Endothelial cell of umbilical vein (primary cell): ENCODE results near the gene DPM2. TPM values are rescaled to one million over a fixed set of nuclear protein-coding genes. Genes with fewer than 3 reads are reported as not detected.

Experiments
- BruUV-seq: library from RNA; stranded (reverse); fragments of 400-500 nt; replicated peaks from 2 replicates; lab custom pipeline; 2021; lab: Mats Ljungman, UMichigan
- CTCF ChIA-PET: fragments of 300-600, 350-600 bp; sonication (Branson Sonifier 250); formaldehyde crosslinking; loops from one replicate; lab custom pipeline; 2021; ENCODE audit warnings: antibody characterized with exemption, inconsistent platforms; lab: Charles Lee
- POLR2A ChIA-PET: fragments of 300-600, 350-600 bp; sonication (Branson Sonifier 250); formaldehyde crosslinking; loops from one replicate; lab custom pipeline; 2021; ENCODE audit warnings: antibody characterized with exemption, inconsistent platforms; lab: Charles Lee
- DNase-seq: peaks from one replicate; pipeline ENCODE4 v3.0.0-alpha.2; 2011; ENCODE audit warnings: low read depth, low spot score
- FAIRE-seq: peaks from 2 replicates; lab custom pipeline; 2011; peaks lifted over from hg19 to GRCh38; lab: Jason Lieb, UNC
- H2AFZ ChIP-seq: 2 replicates; pipeline ENCODE4 v1.6.0; 2012; ENCODE audit warnings: low read depth, low read length, control low read depth, inconsistent platforms
- H3K27ac ChIP-seq: 2 replicates; pipeline ENCODE4 v1.5.1; 2011; ENCODE audit warnings: low read depth, mild to moderate bottlenecking, control low read depth, low read length, moderate library complexity; ENCODE audit not compliant: insufficient read depth
- H3K27me3 ChIP-seq, 2 experiments: 2 replicates each; pipeline versions ENCODE4 v1.6.0 to v1.6.1; 2011; ENCODE audit warnings: low read length in 2 of 2, mixed read lengths in 1 of 2; ENCODE audit not compliant: control insufficient read depth in 2 of 2, insufficient read depth in 2 of 2
- H3K36me3 ChIP-seq, 2 experiments: 2 replicates in 1 of 2; 3 replicates in 1 of 2; pipeline ENCODE4 v1.5.1; 2011; ENCODE audit warnings: low read length in 2 of 2, mild to moderate bottlenecking in 1 of 2, moderate library complexity in 1 of 2; ENCODE audit not compliant: control insufficient read depth in 2 of 2, insufficient read depth in 2 of 2; ENCODE audit errors: extremely low read depth in 1 of 2
- H3K4me1 ChIP-seq: 3 replicates; pipeline ENCODE4 v1.5.1; 2011; ENCODE audit warnings: mild to moderate bottlenecking, low read length; ENCODE audit not compliant: control insufficient read depth, insufficient read depth; ENCODE audit errors: extremely low read depth
- H3K4me2 ChIP-seq: 2 replicates; pipeline ENCODE4 v1.6.1; 2011; ENCODE audit warnings: low read length, control low read depth, mixed read lengths; ENCODE audit not compliant: insufficient read depth
- H3K4me3 ChIP-seq, 3 experiments: fragments of 200-600 bp in 1 of 3; sonication (generic), shearing (Covaris generic) in 1 of 3; replicated peaks in 1 of 3; 2 replicates each; pipeline ENCODE4 v1.5.1; 2011 to 2016; ENCODE audit warnings: control low read depth in 3 of 3, low read length in 3 of 3, mild to moderate bottlenecking in 2 of 3, inconsistent platforms in 1 of 3, low read depth in 1 of 3, moderate library complexity in 1 of 3; ENCODE audit not compliant: insufficient read depth in 1 of 3
- H3K79me2 ChIP-seq: 2 replicates; pipeline ENCODE4 v1.6.0; 2012; ENCODE audit warnings: low read length, inconsistent platforms; ENCODE audit not compliant: control insufficient read depth, insufficient read depth
- H3K9ac ChIP-seq: replicated peaks from 2 replicates; pipeline ENCODE3; 2011; ENCODE audit warnings: low read length, control low read depth; ENCODE audit not compliant: insufficient read depth; ENCODE audit errors: extremely low read depth
- H3K9me1 ChIP-seq: replicated peaks from 3 replicates; pipeline ENCODE4 v1.6.0; 2011; ENCODE audit warnings: mild to moderate bottlenecking, low read length; ENCODE audit not compliant: control insufficient read depth, insufficient read depth; ENCODE audit errors: extremely low read depth
- H3K9me3 ChIP-seq: replicated peaks from 2 replicates; pipeline ENCODE4 v1.5.1; 2012; ENCODE audit warnings: low read length, inconsistent platforms; ENCODE audit not compliant: control insufficient read depth, insufficient read depth
- H4K20me1 ChIP-seq: replicated peaks from 2 replicates; pipeline ENCODE3; 2011; ENCODE audit warnings: mild to moderate bottlenecking, low read length; ENCODE audit not compliant: control insufficient read depth, insufficient read depth; ENCODE audit errors: extremely low read depth
- EZH2 ChIP-seq: IDR thresholded peaks from 2 replicates; pipeline ENCODE4 v1.6.1; 2012; ENCODE audit warnings: borderline replicate concordance, low read depth, mild to moderate bottlenecking, moderate library complexity, low read length, inconsistent platforms; ENCODE audit not compliant: severe bottlenecking
- FOS ChIP-seq: IDR thresholded peaks from 2 replicates; pipeline ENCODE4 v1.6.1; 2011; ENCODE audit warnings: mild to moderate bottlenecking, low read length, moderate library complexity, borderline replicate concordance; ENCODE audit not compliant: insufficient read depth
- GATA2 ChIP-seq: IDR thresholded peaks from 2 replicates; pipeline ENCODE4 v1.7.0; 2011; ENCODE audit warnings: low read depth, mild to moderate bottlenecking, moderate library complexity, mixed read lengths, low read length; ENCODE audit not compliant: insufficient read length, insufficient read depth
- JUN ChIP-seq: IDR thresholded peaks from 2 replicates; pipeline ENCODE4 v1.6.1; 2011; ENCODE audit warnings: borderline replicate concordance, low read depth; ENCODE audit not compliant: insufficient read length, insufficient read depth
- MYC ChIP-seq: IDR thresholded peaks from one replicate; pipeline ENCODE4 v1.6.1; 2011; ENCODE audit warnings: mild to moderate bottlenecking, low read depth, low read length
- POLR2A ChIP-seq: IDR thresholded peaks from 2 replicates; pipeline ENCODE4 v1.6.1; 2012; ENCODE audit warnings: low read depth, mild to moderate bottlenecking, control low read depth, low read length
- POLR2AphosphoS5 ChIP-seq: IDR thresholded peaks from 2 replicates; pipeline ENCODE4 v1.6.1; 2012; ENCODE audit warnings: low read depth, mild to moderate bottlenecking, control low read depth, low read length, moderate library complexity; ENCODE audit not compliant: insufficient read depth
- dilution Hi-C: fragments of 300-500 bp; cut with MboI; formaldehyde crosslinking; loops from one replicate; pipeline ENCODE4 v1.15.0; 2019; ENCODE audit warnings: low sequenced_read_pairs; ENCODE audit not compliant: extremely low pct_ligation_motif_present
- intact Hi-C: fragments of 100-400 bp; cut with micrococcal nuclease; formaldehyde crosslinking; loops from one replicate; pipeline ENCODE4 v1.10.0; 2022
- polyA plus RNA-seq, 4 experiments: library from polyadenylated mRNA; depleted of rRNA in 3 of 4; stranded (reverse) in 3 of 4; unstranded in 1 of 4; fragments of >200 nt; gene quantifications; 2 replicates each; pipeline versions ENCODE4 v1.2.1 to v1.2.3, GENCODE V29; 2011 to 2012; ENCODE audit warnings: missing spikeins in 1 of 4
- total RNA-seq: library from RNA; stranded (reverse); gene quantifications from 2 replicates; pipeline ENCODE4 v1.2.3, GENCODE V29; 2021
- TF ChIP-seq, protein P1 (sequence below): IDR thresholded peaks from 2 replicates; pipeline ENCODE4 v1.6.1; 2011; ENCODE audit not compliant: insufficient read depth, insufficient read length
- TF ChIP-seq, protein P2 (sequence below), 2 donors: IDR thresholded peaks; 1 replicate in 1 of 2; 2 replicates in 1 of 2; pipeline ENCODE4 v1.5.1; 2011; ENCODE audit warnings: low read length in 2 of 2, mild to moderate bottlenecking in 2 of 2, moderate library complexity in 2 of 2, control low read depth in 1 of 2, inconsistent platforms in 1 of 2, low read depth in 1 of 2; ENCODE audit not compliant: insufficient read depth in 1 of 2; ENCODE audit errors: extremely low read depth in 1 of 2

DPM2 gene
- total and polyA plus RNA-seq, 2 donors (not counting 3 experiments of a cell fraction or from before 2014, with no cell fraction given) = 47.9 to 63.9 TPM

DNA sequence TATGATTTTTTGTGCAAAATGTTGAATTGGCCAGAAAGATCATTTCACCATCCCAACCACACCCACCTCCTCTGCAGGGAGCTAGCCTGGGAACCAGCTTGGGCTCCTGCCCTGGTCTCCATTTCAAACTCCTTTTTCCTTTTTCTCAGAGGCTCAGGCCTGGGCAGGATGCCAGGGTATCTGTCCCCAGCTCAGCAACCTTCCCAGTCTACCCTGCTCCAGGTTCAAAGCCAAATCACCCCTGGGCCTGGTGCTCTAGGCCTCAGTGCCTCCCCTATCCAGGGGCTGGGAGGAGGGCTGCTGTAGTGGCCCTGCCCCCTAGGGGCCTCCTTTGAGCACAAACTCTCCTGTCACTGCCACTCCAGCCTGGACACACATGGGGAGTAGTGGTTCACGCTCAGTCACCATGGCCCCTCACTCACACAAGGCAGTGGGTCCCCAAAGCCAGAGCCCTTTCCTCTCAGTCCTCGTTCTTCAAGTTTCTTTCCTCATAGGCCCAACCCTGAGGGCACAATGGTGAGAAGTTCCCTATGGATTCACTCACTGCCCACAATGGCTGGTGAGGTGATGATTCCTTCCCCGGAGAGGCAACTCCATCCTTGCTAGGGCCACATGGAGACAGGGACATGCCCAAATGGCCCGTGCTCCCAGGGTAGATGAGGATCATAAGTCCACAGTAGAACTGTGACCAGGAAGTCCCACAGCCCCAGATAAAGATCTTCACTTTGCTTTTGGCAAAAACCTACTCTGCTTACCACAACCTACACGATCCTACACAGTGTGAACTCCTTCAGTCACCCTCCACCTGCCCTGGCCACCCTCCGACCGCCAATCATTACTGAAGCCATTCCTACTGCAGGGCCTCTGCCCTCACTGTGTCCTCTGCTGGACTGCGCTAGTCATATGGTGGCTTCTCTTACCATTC is 19.2 kb downstream of the DPM2 start:
- no TSS peak for BruUV-seq
- H3K27ac ChIP-seq = peak overlapping the region; percentile 66
- no peak overlapping the region for H3K4me2 ChIP-seq
- no peaks in the 10 kb centered on the region for H3K9me1 ChIP-seq
- peaks cover 12% of the 10 kb centered on the region for H3K79me2 ChIP-seq
- peak overlapping the region; percentile 4 for H2AFZ ChIP-seq
- no peak overlapping the region for H3K9ac ChIP-seq
- H3K4me3 ChIP-seq = no peak overlapping the region
- intact Hi-C loops (loop anchor here (1.0 to 10.0 kb wide), 5 partner anchors 36 to 416 kb away; no protein-coding TSS in a partner anchor), dilution Hi-C loops (no loop called here)
- peaks cover 0 to 2% of the 10 kb centered on the region in 2 experiments for H3K36me3 ChIP-seq
- POLR2A ChIA-PET = no interaction called here
- H3K9me3 ChIP-seq = no peaks in the 10 kb centered on the region
- TF ChIP-seq EZH2 (no peak), POLR2AphosphoS5 (no peak), JUN (no peak), GATA2 (peak; percentile 55), MYC (no peak), FOS (no peak), POLR2A (no peak)
- TF ChIP-seq, protein P1, sequence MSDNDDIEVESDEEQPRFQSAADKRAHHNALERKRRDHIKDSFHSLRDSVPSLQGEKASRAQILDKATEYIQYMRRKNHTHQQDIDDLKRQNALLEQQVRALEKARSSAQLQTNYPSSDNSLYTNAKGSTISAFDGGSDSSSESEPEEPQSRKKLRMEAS = no peak
- TF ChIP-seq, protein P2, sequence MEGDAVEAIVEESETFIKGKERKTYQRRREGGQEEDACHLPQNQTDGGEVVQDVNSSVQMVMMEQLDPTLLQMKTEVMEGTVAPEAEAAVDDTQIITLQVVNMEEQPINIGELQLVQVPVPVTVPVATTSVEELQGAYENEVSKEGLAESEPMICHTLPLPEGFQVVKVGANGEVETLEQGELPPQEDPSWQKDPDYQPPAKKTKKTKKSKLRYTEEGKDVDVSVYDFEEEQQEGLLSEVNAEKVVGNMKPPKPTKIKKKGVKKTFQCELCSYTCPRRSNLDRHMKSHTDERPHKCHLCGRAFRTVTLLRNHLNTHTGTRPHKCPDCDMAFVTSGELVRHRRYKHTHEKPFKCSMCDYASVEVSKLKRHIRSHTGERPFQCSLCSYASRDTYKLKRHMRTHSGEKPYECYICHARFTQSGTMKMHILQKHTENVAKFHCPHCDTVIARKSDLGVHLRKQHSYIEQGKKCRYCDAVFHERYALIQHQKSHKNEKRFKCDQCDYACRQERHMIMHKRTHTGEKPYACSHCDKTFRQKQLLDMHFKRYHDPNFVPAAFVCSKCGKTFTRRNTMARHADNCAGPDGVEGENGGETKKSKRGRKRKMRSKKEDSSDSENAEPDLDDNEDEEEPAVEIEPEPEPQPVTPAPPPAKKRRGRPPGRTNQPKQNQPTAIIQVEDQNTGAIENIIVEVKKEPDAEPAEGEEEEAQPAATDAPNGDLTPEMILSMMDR (IDR thresholded peaks at IDR 0.05; ENCODE audit: extremely low read depth in 1 of 2, insufficient read depth in 1 of 2, low read depth in 1 of 2, low read length in 2 of 2) = peak in 1 of 2 donors; percentile 24
- DNase-seq = peak; percentile 16
- no peaks in the 10 kb centered on the region for H4K20me1 ChIP-seq
- CTCF ChIA-PET = interaction anchor here (1.0 to 4.5 kb wide), 8 partner anchors 11 to 329 kb away, joined by 3 to 38 read pairs (median 10); partner anchors contain the start of genes ST6GALNAC6 and TOR2A
- no peaks in the 10 kb centered on the region for H3K27me3 ChIP-seq
- peak; percentile 54 for FAIRE-seq
- H3K4me1 ChIP-seq = peaks cover 39% of the 10 kb centered on the region
